Osteoblast (primary cell): ENCODE measurements around the gene ZNF536. TPM values are rescaled to one million over a fixed set of nuclear protein-coding genes. Genes with fewer than 3 reads are reported as not detected.

ENCODE experiments used
- DNase-seq: peaks from one replicate; pipeline ENCODE4 v3.0.0; 2011; ENCODE audit warnings: low spot score, mixed read lengths; ENCODE audit not compliant: insufficient read length; ENCODE audit errors: missing footprints
- H2AFZ ChIP-seq: 2 replicates; pipeline ENCODE4 v1.6.0; 2011; ENCODE audit warnings: mild to moderate bottlenecking, low read length
- H3K27ac ChIP-seq: 2 replicates; pipeline ENCODE4 v1.5.1; 2011; ENCODE audit warnings: mild to moderate bottlenecking, low read depth, low read length, moderate library complexity
- H3K27me3 ChIP-seq: 2 replicates; pipeline ENCODE4 v1.6.0; 2012; ENCODE audit warnings: mild to moderate bottlenecking, control low read depth, inconsistent platforms, low read length, moderate library complexity; ENCODE audit not compliant: insufficient read depth
- H3K36me3 ChIP-seq: 2 replicates; pipeline ENCODE4 v1.5.1; 2011; ENCODE audit warnings: mild to moderate bottlenecking, low read length, control low read depth, moderate library complexity; ENCODE audit not compliant: insufficient read depth
- H3K4me1 ChIP-seq: 2 replicates; pipeline ENCODE4 v1.5.1; 2011; ENCODE audit warnings: mild to moderate bottlenecking, low read length, control low read depth, moderate library complexity; ENCODE audit not compliant: insufficient read depth
- H3K4me2 ChIP-seq: 2 replicates; pipeline ENCODE4 v1.6.0; 2011; ENCODE audit warnings: mild to moderate bottlenecking, low read length; ENCODE audit not compliant: insufficient read depth
- H3K4me3 ChIP-seq: fragments of 200-600 bp; sonication (generic); 3 replicates; pipeline ENCODE4 v1.5.1; 2012; ENCODE audit warnings: mild to moderate bottlenecking, low read length, inconsistent platforms; ENCODE audit not compliant: insufficient read depth
- H3K79me2 ChIP-seq: 2 replicates; pipeline ENCODE4 v1.6.0; 2012; ENCODE audit warnings: mild to moderate bottlenecking, low read length, control low read depth, inconsistent platforms; ENCODE audit not compliant: insufficient read depth
- H3K9me3 ChIP-seq: 2 replicates; pipeline ENCODE4 v1.5.1; 2011; ENCODE audit warnings: low read depth, low read length, control low read depth
- H4K20me1 ChIP-seq: 2 replicates; pipeline ENCODE4 v1.6.0; 2012; ENCODE audit warnings: mild to moderate bottlenecking, low read length, control low read depth; ENCODE audit not compliant: insufficient read depth
- CTCF ChIP-seq: IDR thresholded peaks from 2 replicates; pipeline ENCODE4 v1.5.1; 2011; ENCODE audit warnings: mild to moderate bottlenecking, low read depth, low read length, moderate library complexity; ENCODE audit errors: extremely low read depth
- total RNA-seq: library from RNA; depleted of rRNA; stranded (reverse); fragments of >200 nt; gene quantifications from 2 replicates; pipeline ENCODE4 v1.2.3, GENCODE V29; 2012

ZNF536 gene
- total RNA-seq, 1 donor: not detected

- Histone ChIP-seq H3K79me2 (no peaks in the 10 kb centered on the region), H3K9me3 (no peaks in the 10 kb centered on the region), H3K36me3 (no peaks in the 10 kb centered on the region), H2AFZ (no peak overlapping the region), H3K4me3 (no peak overlapping the region), H3K27ac (no peak overlapping the region), H4K20me1 (no peaks in the 10 kb centered on the region), H3K4me2 (no peak overlapping the region), H3K27me3 (no peaks in the 10 kb centered on the region), H3K4me1 (no peaks in the 10 kb centered on the region)
- no peak for TF ChIP-seq CTCF
- no peak for DNase-seq
Measured at GRCh38 chr19:30516111-30516510, 143.9 kb downstream of the ZNF536 start.

DNA sequence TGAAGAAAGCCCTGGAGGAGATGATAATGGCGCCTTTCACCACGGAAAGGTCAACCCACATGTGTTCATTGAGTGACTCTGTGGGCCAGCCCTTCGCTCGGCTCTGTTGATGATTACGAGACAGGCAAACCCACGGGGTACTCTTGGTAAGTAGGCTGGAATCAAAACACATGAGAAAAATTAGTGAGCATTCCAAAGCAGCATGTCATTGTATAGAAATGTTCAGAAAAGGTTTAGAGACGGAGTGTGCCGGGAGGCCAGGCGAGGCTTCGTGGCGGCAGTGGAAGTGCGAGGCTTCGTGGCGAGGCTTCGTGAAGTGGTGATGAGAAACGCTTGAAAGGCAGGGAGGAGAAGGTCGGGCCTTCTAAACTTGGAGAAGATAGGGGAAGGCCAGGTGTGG lies 144.3 kb downstream of the ZNF536 start:
- H3K27me3 ChIP-seq: no peaks in the 10 kb centered on the region
- no peak overlapping the region for H3K4me2 ChIP-seq
- no peaks in the 10 kb centered on the region for H3K4me1 ChIP-seq
- H4K20me1 ChIP-seq: no peaks in the 10 kb centered on the region
- no peaks in the 10 kb centered on the region for H3K9me3 ChIP-seq
- no peaks in the 10 kb centered on the region for H3K79me2 ChIP-seq
- no peak overlapping the region for H3K27ac ChIP-seq
- no peak for TF ChIP-seq CTCF
- H3K36me3 ChIP-seq: no peaks in the 10 kb centered on the region
- H3K4me3 ChIP-seq: no peak overlapping the region
- no peak for DNase-seq
- no peak overlapping the region for H2AFZ ChIP-seq

- DNase-seq: no peak
- Histone ChIP-seq H3K79me2 (no peaks in the 10 kb centered on the region), H3K36me3 (no peaks in the 10 kb centered on the region), H3K9me3 (no peaks in the 10 kb centered on the region), H3K27me3 (no peaks in the 10 kb centered on the region), H3K4me2 (no peak overlapping the region), H4K20me1 (no peaks in the 10 kb centered on the region), H3K27ac (no peak overlapping the region), H3K4me3 (no peak overlapping the region), H3K4me1 (no peaks in the 10 kb centered on the region), H2AFZ (no peak overlapping the region)
- TF ChIP-seq CTCF: no peak
Measured at GRCh38 chr19:30518965-30519606, 146.9 kb downstream of the ZNF536 start.

GRCh38 chr19:30519607-30520205 lies 147.5 kb downstream of the ZNF536 start:
- Histone ChIP-seq H3K27ac (no peak overlapping the region), H2AFZ (no peak overlapping the region), H3K9me3 (no peaks in the 10 kb centered on the region), H3K4me3 (no peak overlapping the region), H3K4me1 (no peaks in the 10 kb centered on the region), H4K20me1 (no peaks in the 10 kb centered on the region), H3K27me3 (no peaks in the 10 kb centered on the region), H3K36me3 (no peaks in the 10 kb centered on the region), H3K4me2 (no peak overlapping the region), H3K79me2 (no peaks in the 10 kb centered on the region)
- DNase-seq: no peak
- no peak for TF ChIP-seq CTCF
